Fibroblast of lung (primary cell): ENCODE measurements around the gene COL18A1. TPM values are rescaled to one million over a fixed set of nuclear protein-coding genes. Genes with fewer than 3 reads are reported as not detected.

Experiments
- DNase-seq, 2 donors: peaks; one replicate each; pipeline versions ENCODE4 v3.0.0 to v3.0.0-alpha.2; 2010; ENCODE audit warnings: low read depth in 2 of 2
- H2AFZ ChIP-seq: 2 replicates; pipeline ENCODE4 v1.5.1; 2012; ENCODE audit warnings: low read length, control low read depth, inconsistent platforms
- H3K27ac ChIP-seq: 2 replicates; pipeline ENCODE4 v1.5.1; 2011; ENCODE audit warnings: low read length, control low read depth; ENCODE audit not compliant: insufficient read depth
- H3K27me3 ChIP-seq: 2 replicates; pipeline ENCODE4 v1.5.1; 2011; ENCODE audit warnings: mild to moderate bottlenecking, low read length; ENCODE audit not compliant: control insufficient read depth, insufficient read depth
- H3K36me3 ChIP-seq: 2 replicates; pipeline ENCODE4 v1.5.1; 2011; ENCODE audit warnings: low read length; ENCODE audit not compliant: control insufficient read depth, insufficient read depth
- H3K4me1 ChIP-seq: 2 replicates; pipeline ENCODE4 v1.5.1; 2011; ENCODE audit warnings: low read length; ENCODE audit not compliant: control insufficient read depth, insufficient read depth; ENCODE audit errors: extremely low read depth
- H3K4me2 ChIP-seq: 2 replicates; pipeline ENCODE4 v1.5.1; 2011; ENCODE audit warnings: low read length, control low read depth; ENCODE audit not compliant: insufficient read depth; ENCODE audit errors: extremely low read depth
- H3K4me3 ChIP-seq, 4 experiments: fragments of 200-600 bp in 1 of 4; sonication (generic) in 1 of 4; replicated peaks in 1 of 4; 2 replicates each; pipeline ENCODE4 v1.5.1; 2011 to 2016; ENCODE audit warnings: low read length in 4 of 4, low read depth in 3 of 4, mild to moderate bottlenecking in 3 of 4, control low read depth in 2 of 4, inconsistent platforms in 1 of 4, mixed read lengths in 1 of 4; ENCODE audit not compliant: insufficient read depth in 1 of 4; ENCODE audit errors: control extremely low read depth in 1 of 4
- H3K79me2 ChIP-seq: 2 replicates; pipeline ENCODE4 v1.5.1; 2012; ENCODE audit warnings: mild to moderate bottlenecking, low read length, inconsistent platforms; ENCODE audit not compliant: control insufficient read depth, insufficient read depth
- H3K9ac ChIP-seq: 2 replicates; pipeline ENCODE4 v1.5.1; 2011; ENCODE audit warnings: mild to moderate bottlenecking, low read length, control low read depth; ENCODE audit not compliant: insufficient read depth
- H3K9me3 ChIP-seq: 2 replicates; pipeline ENCODE4 v1.5.1; 2012; ENCODE audit warnings: low read depth, low read length; ENCODE audit not compliant: control insufficient read depth, insufficient read depth
- H4K20me1 ChIP-seq: 2 replicates; pipeline ENCODE4 v1.5.1; 2011; ENCODE audit warnings: low read length; ENCODE audit not compliant: control insufficient read depth, insufficient read depth; ENCODE audit errors: extremely low read depth
- CTCF ChIP-seq, 2 donors: IDR thresholded peaks in 1 of 2; conservative IDR thresholded peaks in 1 of 2; 1 replicate in 1 of 2; 2 replicates in 1 of 2; pipeline ENCODE4 v1.5.1; 2011 to 2012; ENCODE audit warnings: low read length in 2 of 2, control low read depth in 1 of 2, inconsistent platforms in 1 of 2, low read depth in 1 of 2, mild to moderate bottlenecking in 1 of 2
- EZH2 ChIP-seq: IDR thresholded peaks from 2 replicates; pipeline ENCODE4 v1.5.1; 2012; ENCODE audit warnings: low read length, control low read depth, mild to moderate bottlenecking; ENCODE audit errors: missing control alignments
- polyA plus RNA-seq, 2 donors: library from polyadenylated mRNA; depleted of rRNA in 1 of 2; stranded (reverse) in 1 of 2; unstranded in 1 of 2; fragments of >200 nt; gene quantifications; 2 replicates each; pipeline ENCODE4 v1.2.1, GENCODE V29; 2011 to 2012; ENCODE audit warnings: missing spikeins in 1 of 2
- total RNA-seq: library from RNA; depleted of rRNA; stranded (reverse); fragments of >200 nt; gene quantifications from 2 replicates; pipeline ENCODE4 v1.2.1, GENCODE V29; 2014

Gene COL18A1
- total and polyA plus RNA-seq, 2 donors (not counting 1 experiment from before 2014, with no cell fraction given) = 24.3 to 38.8 TPM

GRCh38 chr21:45518742-45519141 is 113.8 kb downstream of the COL18A1 start:
- Histone ChIP-seq H3K4me1 (no peaks in the 10 kb centered on the region), H3K27me3 (no peaks in the 10 kb centered on the region), H3K9me3 (no peaks in the 10 kb centered on the region), H3K79me2 (no peaks in the 10 kb centered on the region), H4K20me1 (no peaks in the 10 kb centered on the region), H2AFZ (no peak overlapping the region), H3K4me3 (no peak overlapping the region), H3K4me2 (no peak overlapping the region), H3K9ac (no peak overlapping the region), H3K27ac (no peak overlapping the region), H3K36me3 (peaks cover 8% of the 10 kb centered on the region)
- TF ChIP-seq CTCF (conservative IDR thresholded peaks at IDR 0.05 in 1 of 2, IDR thresholded peaks at IDR 0.05 in 1 of 2; ENCODE audit: low read depth in 1 of 2, low read length in 2 of 2) (no peak), EZH2 (no peak)
- DNase-seq = no peak

- Histone ChIP-seq H3K27ac (no peak overlapping the region), H2AFZ (no peak overlapping the region), H3K9ac (no peak overlapping the region), H3K79me2 (no peaks in the 10 kb centered on the region), H3K36me3 (peaks cover 7% of the 10 kb centered on the region), H3K27me3 (no peaks in the 10 kb centered on the region), H3K9me3 (no peaks in the 10 kb centered on the region), H3K4me3 (no peak overlapping the region), H4K20me1 (no peaks in the 10 kb centered on the region), H3K4me1 (no peaks in the 10 kb centered on the region), H3K4me2 (no peak overlapping the region)
- no peak for DNase-seq
- TF ChIP-seq CTCF (conservative IDR thresholded peaks at IDR 0.05 in 1 of 2, IDR thresholded peaks at IDR 0.05 in 1 of 2; ENCODE audit: low read depth in 1 of 2, low read length in 2 of 2) (no peak), EZH2 (no peak)
Measured at GRCh38 chr21:45519182-45519581, 114.2 kb downstream of the COL18A1 start.

GRCh38 chr21:45521241-45521640 is 116.3 kb downstream of the COL18A1 start:
- no peak for TF ChIP-seq CTCF (conservative IDR thresholded peaks at IDR 0.05 in 1 of 2, IDR thresholded peaks at IDR 0.05 in 1 of 2; ENCODE audit: low read depth in 1 of 2, low read length in 2 of 2)
- no peak for TF ChIP-seq EZH2

More at GRCh38 chr21:45521241-45521640, 116.3 kb downstream of the COL18A1 start:
- no peak for DNase-seq
- no peaks in the 10 kb centered on the region for H3K4me1 ChIP-seq
- H3K27me3 ChIP-seq = no peaks in the 10 kb centered on the region
- H3K4me2 ChIP-seq = no peak overlapping the region
- H3K9ac ChIP-seq = no peak overlapping the region
- H3K27ac ChIP-seq = no peak overlapping the region
- no peak overlapping the region for H2AFZ ChIP-seq
- H3K79me2 ChIP-seq = no peaks in the 10 kb centered on the region
- no peak overlapping the region for H3K4me3 ChIP-seq
- peaks cover 6% of the 10 kb centered on the region for H3K36me3 ChIP-seq
- H4K20me1 ChIP-seq = no peaks in the 10 kb centered on the region
- H3K9me3 ChIP-seq = no peaks in the 10 kb centered on the region
